Colonic mucosa (tissue), 4 donors: ENCODE results near the gene ATP10A. TPM values are rescaled to one million over a fixed set of nuclear protein-coding genes. Genes with fewer than 3 reads are reported as not detected.

Source experiments
- DNase-seq: peaks from one replicate; pipeline ENCODE4 v3.0.0-alpha.2; 2020
- H3K27ac ChIP-seq: fragments of 200-600 bp; one replicate; pipeline ENCODE4 v1.8.0; 2021
- H3K27me3 ChIP-seq: fragments of 200-600 bp; one replicate; pipeline ENCODE4 v1.8.0; 2021
- H3K36me3 ChIP-seq: fragments of 200-600 bp; one replicate; pipeline ENCODE4 v1.8.0; 2021
- H3K4me1 ChIP-seq: fragments of 200-600 bp; one replicate; pipeline ENCODE4 v1.8.0; 2021; ENCODE audit warnings: mild to moderate bottlenecking
- H3K4me3 ChIP-seq: fragments of 200-600 bp; one replicate; pipeline ENCODE4 v1.8.0; 2021
- H3K9ac ChIP-seq, 2 donors: one replicate each; pipeline ENCODE4 v1.7.0; 2013; ENCODE audit warnings: control low read depth in 2 of 2, low read depth in 2 of 2, low read length in 2 of 2
- H3K9me3 ChIP-seq: fragments of 200-600 bp; one replicate; pipeline ENCODE4 v1.8.0; 2021
- CTCF ChIP-seq: fragments of 200-600 bp; IDR thresholded peaks from one replicate; pipeline ENCODE4 v1.8.0; 2022; ENCODE audit warnings: antibody characterized with exemption, mild to moderate bottlenecking
- intact Hi-C: fragments of 100-400 bp; cut with DNase I; formaldehyde crosslinking; loops from one replicate; pipeline ENCODE4 v1.14.1; 2022
- total RNA-seq, 2 donors: library from RNA; stranded (reverse); fragmentation: NEBNext Ultra II Directional in 1 of 2; extraction: Animal tissue kit (Norgen Biotek cat#: 25700) in 1 of 2; gene quantifications; one replicate each; pipeline ENCODE4 v1.2.1, GENCODE V29; 2021
- donor health status: healthy.
- donor health status: DM: no; HTN: no; CAD: no.
- donor health status: DM: no; HTN: no; CAD: no.

The ATP10A gene
- total RNA-seq, 2 donors from 2014 or later: 0.89 to 1.0 TPM

- no peaks in the 10 kb centered on the region for H3K27me3 ChIP-seq
- TF ChIP-seq CTCF: no peak
- H3K9me3 ChIP-seq: no peaks in the 10 kb centered on the region
- no peaks in the 10 kb centered on the region for H3K36me3 ChIP-seq
- no peak overlapping the region for H3K4me3 ChIP-seq
- H3K27ac ChIP-seq: no peak overlapping the region
- no peak for DNase-seq
- no peaks in the 10 kb centered on the region for H3K4me1 ChIP-seq
- intact Hi-C loops: no loop called here
- H3K9ac ChIP-seq: no peak overlapping the region
Observed at GRCh38 chr15:25909325-25909724, 46.2 kb upstream of the ATP10A start.

GRCh38 chr15:25905140-25905539 is 42.0 kb upstream of the ATP10A start:
- Histone ChIP-seq H3K36me3 (no peaks in the 10 kb centered on the region), H3K4me1 (no peaks in the 10 kb centered on the region), H3K4me3 (no peak overlapping the region), H3K9ac (no peak overlapping the region), H3K27me3 (no peaks in the 10 kb centered on the region), H3K27ac (no peak overlapping the region), H3K9me3 (no peaks in the 10 kb centered on the region)
- intact Hi-C loops: no loop called here
- DNase-seq: no peak
- TF ChIP-seq CTCF: no peak

GRCh38 chr15:25903024-25903581 is 40.0 kb upstream of the ATP10A start:
- Histone ChIP-seq H3K9ac (no peak overlapping the region), H3K27ac (no peak overlapping the region), H3K36me3 (no peaks in the 10 kb centered on the region), H3K9me3 (no peaks in the 10 kb centered on the region), H3K27me3 (no peaks in the 10 kb centered on the region), H3K4me3 (no peak overlapping the region), H3K4me1 (no peaks in the 10 kb centered on the region)
- DNase-seq: no peak
- no peak for TF ChIP-seq CTCF
- intact Hi-C loops: no loop called here

- Histone ChIP-seq H3K27me3 (no peaks in the 10 kb centered on the region), H3K4me3 (no peak overlapping the region), H3K9ac (no peak overlapping the region), H3K9me3 (no peaks in the 10 kb centered on the region), H3K36me3 (no peaks in the 10 kb centered on the region), H3K27ac (no peak overlapping the region), H3K4me1 (no peaks in the 10 kb centered on the region)
- TF ChIP-seq CTCF: no peak
- intact Hi-C loops: no loop called here
- no peak for DNase-seq
Observed at GRCh38 chr15:25901811-25902605, 38.9 kb upstream of the ATP10A start.

- no peak for DNase-seq
- H3K27ac ChIP-seq: no peak overlapping the region
- TF ChIP-seq CTCF: no peak
Observed at GRCh38 chr15:25900901-25901300, 37.8 kb upstream of the ATP10A start.

More at GRCh38 chr15:25900901-25901300, 37.8 kb upstream of the ATP10A start:
- H3K27me3 ChIP-seq: no peaks in the 10 kb centered on the region
- H3K9me3 ChIP-seq: no peaks in the 10 kb centered on the region
- H3K4me3 ChIP-seq: no peak overlapping the region
- H3K4me1 ChIP-seq: no peaks in the 10 kb centered on the region
- no peak overlapping the region for H3K9ac ChIP-seq
- no peaks in the 10 kb centered on the region for H3K36me3 ChIP-seq
- intact Hi-C loops: no loop called here
